ENCODE results near the gene SMYD1.

SMYD1 gene

DNA sequence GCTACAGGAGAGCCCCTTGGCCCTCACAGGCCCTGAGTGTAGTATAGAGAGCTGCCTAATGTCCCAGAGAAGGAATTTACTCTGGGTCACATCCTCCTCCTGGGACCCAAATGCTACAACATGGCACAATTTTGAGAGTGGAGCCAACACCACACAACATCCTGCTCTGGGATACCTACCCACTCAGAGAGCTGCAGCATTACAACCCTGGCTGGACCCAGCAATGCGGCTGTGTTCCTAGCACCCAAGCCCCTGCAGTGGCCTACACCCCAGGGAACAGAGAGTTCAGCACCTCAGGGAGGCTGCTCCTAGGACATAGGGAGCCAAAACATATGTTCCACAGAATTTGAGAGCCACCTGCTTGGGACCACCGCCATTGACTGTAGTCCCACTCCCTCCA lies 79.5 kb downstream of the SMYD1 start:
- DNase-seq: no peak

DNA sequence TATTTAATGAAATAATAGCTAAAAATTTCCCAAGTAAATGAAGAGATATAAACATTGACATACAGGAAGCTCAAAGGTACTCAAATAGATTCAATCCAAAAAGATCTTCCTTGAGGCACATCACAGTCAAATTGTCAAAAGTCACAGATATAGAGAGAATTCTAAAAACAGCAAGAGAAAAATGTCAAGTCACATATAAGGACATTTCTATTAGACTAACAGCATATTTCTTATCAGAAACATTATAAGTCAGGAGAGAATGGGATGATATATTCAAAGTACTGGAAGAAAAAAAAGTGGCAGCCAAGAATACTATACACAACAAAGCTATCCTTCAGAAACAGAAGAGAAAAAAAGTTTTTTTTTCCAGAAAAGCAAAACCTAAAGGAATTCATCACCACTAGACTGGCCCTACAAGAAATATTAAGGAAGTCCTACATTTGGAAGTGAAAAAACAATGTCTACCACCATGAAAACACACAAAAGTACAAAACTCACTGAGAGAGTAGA lies 81.4 kb downstream of the SMYD1 start:
- no peak for DNase-seq

DNA sequence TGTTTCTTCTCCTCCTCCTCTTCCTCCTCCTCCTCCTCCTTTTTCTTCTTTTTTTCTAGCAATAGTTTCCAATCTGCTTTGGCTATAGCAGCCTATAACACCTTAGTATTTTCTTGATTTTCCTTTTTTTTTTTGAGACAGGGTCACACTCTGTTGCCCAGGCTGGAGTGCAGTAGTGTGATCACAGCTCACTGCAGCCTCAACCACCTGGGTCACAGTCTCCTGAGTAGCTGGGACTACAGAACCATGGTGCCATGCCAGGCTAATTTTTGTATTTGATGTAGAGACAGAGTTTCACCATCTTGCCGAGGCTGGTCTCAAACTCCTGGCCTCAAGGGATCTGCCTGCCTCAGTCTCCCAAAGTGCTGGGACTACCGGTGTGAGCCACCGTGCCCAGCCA lies 91.9 kb downstream of the SMYD1 start:
- no peak for DNase-seq

DNA sequence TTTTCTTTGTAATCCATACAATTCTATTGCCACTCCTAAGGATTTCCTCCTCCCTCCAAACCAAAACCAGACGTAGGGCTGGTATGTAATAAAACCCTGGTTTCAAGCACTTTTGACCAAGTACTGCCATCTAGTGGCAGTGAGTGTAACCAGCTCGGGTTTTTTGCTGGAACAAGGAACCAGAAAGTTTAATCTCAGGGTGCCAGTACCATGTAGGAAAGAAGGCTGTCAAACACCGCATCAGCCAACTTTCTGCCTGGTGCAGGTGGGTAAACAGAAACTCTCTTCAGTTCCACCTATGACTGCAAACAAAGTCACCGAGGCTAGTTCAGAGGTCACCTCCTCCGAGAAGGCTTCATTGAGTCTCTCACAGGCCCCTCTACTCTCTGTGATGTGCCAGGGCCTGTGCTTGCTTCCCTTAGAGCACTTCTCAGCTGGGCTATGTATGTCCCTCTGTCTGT lies 92.4 kb downstream of the SMYD1 start:
- peak; percentile 72 for DNase-seq

DNA sequence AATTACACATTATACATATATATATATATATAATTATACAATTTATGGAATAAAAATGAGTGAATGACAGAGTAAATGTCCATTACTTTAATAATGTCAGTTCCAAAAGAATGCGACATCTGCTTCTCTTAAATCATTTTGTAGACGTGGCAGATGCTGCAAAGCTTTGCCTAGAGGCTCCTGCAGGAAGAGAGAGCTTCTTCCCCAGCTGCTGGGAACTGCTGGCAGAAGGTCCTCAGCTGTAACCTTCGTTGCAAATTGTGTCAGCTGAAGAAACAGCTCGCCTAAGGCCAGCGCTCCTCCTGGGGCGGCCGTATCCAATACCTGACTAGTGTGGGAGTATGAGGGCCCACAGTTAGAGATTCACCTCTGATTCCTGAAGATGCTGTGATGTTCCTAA lies 92.9 kb downstream of the SMYD1 start:
- no peak for DNase-seq

DNA sequence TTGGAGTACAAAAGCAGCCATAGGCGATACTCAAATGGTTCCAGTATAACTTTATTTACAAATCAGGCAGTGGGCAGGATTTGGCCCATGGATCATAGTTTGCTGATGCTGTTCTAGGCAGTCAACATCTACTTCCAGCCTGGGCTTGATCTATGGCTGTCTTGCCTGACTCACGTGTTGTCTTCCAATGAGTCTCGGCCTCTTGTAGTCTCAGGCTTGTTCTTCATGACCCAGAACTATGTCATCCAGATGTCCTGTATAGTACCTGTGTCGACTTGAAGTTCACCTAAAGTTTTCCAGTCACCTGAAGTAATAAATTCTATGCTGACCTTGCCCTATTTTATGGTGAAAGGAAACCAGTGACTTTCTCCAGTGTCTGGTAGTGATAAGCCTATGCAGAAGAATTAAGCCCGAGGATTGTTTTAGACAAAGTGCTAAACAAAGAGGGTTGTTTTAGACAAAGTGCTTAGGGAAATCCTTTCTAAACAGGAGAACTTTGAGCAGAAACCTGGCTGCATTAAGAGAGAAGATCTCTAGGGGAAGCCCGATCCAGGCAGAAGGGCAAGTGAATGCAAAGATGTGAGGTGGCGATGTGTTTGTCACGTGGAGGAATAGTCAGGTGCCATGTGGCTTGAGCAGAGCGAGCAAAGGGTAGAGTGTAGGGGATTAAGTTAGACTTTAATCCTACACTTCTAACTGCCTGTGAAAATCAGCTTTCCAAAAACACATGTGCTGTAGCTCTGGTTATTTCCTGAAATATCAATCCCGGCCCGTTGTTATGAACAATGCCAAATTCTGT lies 94.0 kb downstream of the SMYD1 start:
- no peak for DNase-seq
